ENCODE results near the gene PM20D1.

DNA sequence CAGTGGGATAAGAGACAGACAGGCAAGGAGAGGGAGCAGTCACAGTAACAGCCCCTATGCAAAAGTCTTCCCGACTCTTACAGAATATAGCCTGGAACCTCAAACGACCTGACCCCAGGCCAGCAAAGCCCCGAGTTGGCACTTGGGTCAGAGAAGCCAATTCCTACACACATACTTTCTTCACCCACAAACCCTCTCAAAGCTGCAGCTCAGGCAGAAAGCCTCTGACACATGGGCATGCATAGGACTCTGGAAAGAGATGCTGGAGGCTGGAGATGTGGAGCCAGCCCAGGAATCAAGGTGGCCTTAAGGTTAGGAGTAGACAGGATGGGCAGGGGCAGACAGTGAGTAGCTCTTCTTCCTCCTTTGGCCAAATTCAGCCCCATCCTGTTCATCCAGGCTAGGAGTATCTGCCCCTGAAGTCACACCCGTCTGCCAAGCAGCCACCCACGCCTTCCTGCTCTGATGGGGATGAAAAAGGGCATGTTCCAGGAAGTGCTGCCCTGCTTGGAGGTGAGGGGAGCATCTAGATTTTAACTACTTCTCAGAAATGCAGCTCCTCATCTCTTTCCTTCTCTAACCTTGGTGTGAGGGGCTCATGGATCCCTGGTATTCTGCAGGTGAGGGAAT is 44.7 kb downstream of the PM20D1 start:
- TF ChIP-seq GATA2 (IDR thresholded peaks at IDR 0.05; ENCODE audit: low read depth, low read length) (no peak), GATA3 (IDR thresholded peaks at IDR 0.05; ENCODE audit: low read depth, low read length) (no peak)

Data from SH-SY5Y (cell line).